Thoracic aorta (tissue), 2 donors: Measurements from ENCODE around the gene PLXNA3. TPM values are rescaled to one million over a fixed set of nuclear protein-coding genes. Genes with fewer than 3 reads are reported as not detected.
A peak's percentile ranks its signal among the peaks of the same experiment; 100 is the strongest.

Source experiments
- ATAC-seq: fragments of 150-250 bp; one replicate; pipeline ENCODE4 v1.8.0; 2017; ENCODE audit warnings: low read depth; ENCODE audit not compliant: insufficient number of reproducible peaks, low FRiP score
- DNase-seq: peaks from one replicate; pipeline ENCODE4 v3.0.0-alpha.2; 2020; ENCODE audit warnings: low spot score
- H3K27ac ChIP-seq, 2 donors: fragments of 200-600 bp; sonication (generic); 1 replicate in 1 of 2; 2 replicates in 1 of 2; pipeline ENCODE4 v1.5.1; 2016; ENCODE audit warnings: mild to moderate bottlenecking in 2 of 2, moderate library complexity in 2 of 2
- H3K27me3 ChIP-seq: fragments of 200-600 bp; sonication (generic); replicated peaks from 2 replicates; pipeline ENCODE4 v1.6.0; 2016; ENCODE audit warnings: mild to moderate bottlenecking; ENCODE audit not compliant: insufficient read depth
- H3K36me3 ChIP-seq: fragments of 200-600 bp; sonication (generic); one replicate; pipeline ENCODE4 v1.5.1; 2016
- H3K4me1 ChIP-seq, 2 donors: fragments of 200-600 bp; sonication (generic); 1 replicate in 1 of 2; 2 replicates in 1 of 2; pipeline versions ENCODE4 v1.5.1 to v1.6.0; 2016; ENCODE audit warnings: low read depth in 2 of 2, mild to moderate bottlenecking in 1 of 2; ENCODE audit not compliant: control insufficient read depth in 1 of 2
- H3K4me3 ChIP-seq: fragments of 200-600 bp; sonication (generic); 2 replicates; pipeline ENCODE4 v1.5.1; 2016; ENCODE audit warnings: mild to moderate bottlenecking
- H3K9me3 ChIP-seq: fragments of 200-600 bp; sonication (generic); 2 replicates; pipeline ENCODE4 v1.5.1; 2016
- total RNA-seq, 2 donors: library from RNA; depleted of rRNA; stranded (reverse); fragments of >200 nt; gene quantifications; one replicate each; pipeline versions ENCODE4 v1.1.0 to v1.2.3, GENCODE V29; 2016
- TF ChIP-seq, protein P1 (sequence below): fragments of 200-600 bp; sonication (generic); IDR thresholded peaks from one replicate; pipeline ENCODE4 v1.5.1; 2019; ENCODE audit warnings: antibody characterized with exemption

The PLXNA3 gene
- total RNA-seq, 2 donors from 2014 or later = 39.3 to 40.9 TPM

DNA sequence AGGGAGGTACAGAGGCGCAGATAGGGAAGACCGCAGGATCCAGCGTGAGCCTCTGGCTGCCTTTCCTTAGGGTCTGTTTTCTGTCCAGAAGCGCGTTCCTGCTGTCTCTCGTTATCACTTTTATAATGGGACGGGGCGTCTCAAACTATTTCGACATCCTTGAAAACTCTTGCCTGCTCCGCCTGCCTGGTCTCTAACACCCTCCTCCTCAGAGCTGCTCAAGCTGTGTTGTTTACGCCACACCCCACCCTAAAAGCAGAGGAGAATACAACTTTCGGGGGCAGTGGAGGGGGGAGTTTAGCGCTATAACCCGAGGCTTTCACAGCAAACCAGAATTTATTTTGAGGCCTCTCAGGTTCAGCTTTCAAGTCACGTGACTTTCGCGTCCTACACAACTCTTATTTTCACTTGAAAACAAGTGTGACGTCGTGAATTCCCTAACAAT lies 58.6 kb downstream of the PLXNA3 start:
- H3K4me3 ChIP-seq = peak overlapping the region; percentile 81
- TF ChIP-seq, protein P1, sequence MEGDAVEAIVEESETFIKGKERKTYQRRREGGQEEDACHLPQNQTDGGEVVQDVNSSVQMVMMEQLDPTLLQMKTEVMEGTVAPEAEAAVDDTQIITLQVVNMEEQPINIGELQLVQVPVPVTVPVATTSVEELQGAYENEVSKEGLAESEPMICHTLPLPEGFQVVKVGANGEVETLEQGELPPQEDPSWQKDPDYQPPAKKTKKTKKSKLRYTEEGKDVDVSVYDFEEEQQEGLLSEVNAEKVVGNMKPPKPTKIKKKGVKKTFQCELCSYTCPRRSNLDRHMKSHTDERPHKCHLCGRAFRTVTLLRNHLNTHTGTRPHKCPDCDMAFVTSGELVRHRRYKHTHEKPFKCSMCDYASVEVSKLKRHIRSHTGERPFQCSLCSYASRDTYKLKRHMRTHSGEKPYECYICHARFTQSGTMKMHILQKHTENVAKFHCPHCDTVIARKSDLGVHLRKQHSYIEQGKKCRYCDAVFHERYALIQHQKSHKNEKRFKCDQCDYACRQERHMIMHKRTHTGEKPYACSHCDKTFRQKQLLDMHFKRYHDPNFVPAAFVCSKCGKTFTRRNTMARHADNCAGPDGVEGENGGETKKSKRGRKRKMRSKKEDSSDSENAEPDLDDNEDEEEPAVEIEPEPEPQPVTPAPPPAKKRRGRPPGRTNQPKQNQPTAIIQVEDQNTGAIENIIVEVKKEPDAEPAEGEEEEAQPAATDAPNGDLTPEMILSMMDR = no peak
- peak overlapping the region; percentile 85 to 86 for H3K27ac ChIP-seq
- no peaks in the 10 kb centered on the region for H3K9me3 ChIP-seq
- no peaks in the 10 kb centered on the region for H3K36me3 ChIP-seq
- no peak for DNase-seq
- peaks cover 3 to 13% of the 10 kb centered on the region in 2 donors for H3K4me1 ChIP-seq
- no peaks in the 10 kb centered on the region for H3K27me3 ChIP-seq
- peak; percentile 41 for ATAC-seq

DNA sequence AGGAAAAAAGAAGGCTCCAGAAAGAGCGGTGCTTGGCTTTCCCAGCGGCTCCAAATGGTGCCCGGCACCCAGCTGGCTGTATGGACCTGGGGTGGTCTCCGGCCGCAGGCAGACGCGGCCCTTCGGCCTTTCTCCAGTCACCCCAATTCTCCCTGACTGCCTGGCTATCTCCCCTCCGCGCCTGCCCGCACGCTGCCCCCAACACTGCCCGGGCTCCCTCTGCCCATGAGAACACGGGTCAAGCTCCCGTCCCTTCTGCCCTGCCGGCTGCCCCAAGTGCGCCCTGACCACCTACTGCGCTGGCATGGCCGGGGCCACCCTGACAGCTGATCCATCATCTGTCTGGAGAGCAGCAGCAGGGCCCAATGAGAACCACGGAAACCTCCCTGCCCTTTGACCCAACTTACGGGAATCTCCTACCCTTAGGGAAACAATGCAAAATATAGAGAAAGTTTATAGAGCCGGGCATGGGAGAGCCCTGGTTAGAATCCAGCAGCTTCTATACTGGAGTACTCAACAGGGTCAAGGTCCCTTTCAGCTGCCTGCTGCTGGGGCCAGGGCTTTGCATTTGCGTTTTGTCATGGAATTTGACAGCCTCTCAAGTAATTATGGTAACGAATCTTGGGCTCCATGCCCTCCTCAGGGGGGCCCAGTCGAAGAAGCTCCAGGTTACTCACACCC lies 59.2 kb downstream of the PLXNA3 start:
- Histone ChIP-seq H3K27me3 (no peaks in the 10 kb centered on the region), H3K4me1 (peaks cover 3 to 13% of the 10 kb centered on the region in 2 donors), H3K4me3 (peak overlapping the region; percentile 81), H3K9me3 (no peaks in the 10 kb centered on the region), H3K27ac (peak overlapping the region; percentile 85 to 86), H3K36me3 (no peaks in the 10 kb centered on the region)
- TF ChIP-seq, protein P1 = no peak
- no peak for DNase-seq
- no peak for ATAC-seq

DNA sequence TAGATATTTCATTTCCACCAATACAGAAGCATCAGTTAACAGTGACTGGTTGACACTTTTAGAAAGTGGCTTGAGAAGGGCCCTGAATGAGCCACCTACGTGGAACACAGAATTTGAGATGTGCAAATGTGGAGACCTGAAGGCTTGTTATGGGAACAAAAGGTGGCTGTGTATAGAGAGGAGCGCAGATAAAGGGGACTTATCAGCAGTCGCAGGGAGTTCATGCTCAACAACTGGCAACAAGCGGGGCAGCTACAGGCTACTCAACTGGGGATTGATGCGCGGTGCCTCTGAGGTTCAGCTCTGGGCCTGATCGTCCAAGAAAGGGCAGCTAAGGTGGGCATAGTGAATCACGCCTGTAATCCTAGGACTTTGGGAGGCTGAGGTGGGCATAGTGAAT lies 61.3 kb downstream of the PLXNA3 start:
- H3K36me3 ChIP-seq = no peaks in the 10 kb centered on the region
- H3K4me3 ChIP-seq = no peak overlapping the region
- TF ChIP-seq, protein P1 = no peak
- peaks cover 3 to 13% of the 10 kb centered on the region in 2 donors for H3K4me1 ChIP-seq
- H3K27ac ChIP-seq = no peak overlapping the region
- no peaks in the 10 kb centered on the region for H3K27me3 ChIP-seq
- H3K9me3 ChIP-seq = no peaks in the 10 kb centered on the region
- DNase-seq (no peak), ATAC-seq (no peak)

DNA sequence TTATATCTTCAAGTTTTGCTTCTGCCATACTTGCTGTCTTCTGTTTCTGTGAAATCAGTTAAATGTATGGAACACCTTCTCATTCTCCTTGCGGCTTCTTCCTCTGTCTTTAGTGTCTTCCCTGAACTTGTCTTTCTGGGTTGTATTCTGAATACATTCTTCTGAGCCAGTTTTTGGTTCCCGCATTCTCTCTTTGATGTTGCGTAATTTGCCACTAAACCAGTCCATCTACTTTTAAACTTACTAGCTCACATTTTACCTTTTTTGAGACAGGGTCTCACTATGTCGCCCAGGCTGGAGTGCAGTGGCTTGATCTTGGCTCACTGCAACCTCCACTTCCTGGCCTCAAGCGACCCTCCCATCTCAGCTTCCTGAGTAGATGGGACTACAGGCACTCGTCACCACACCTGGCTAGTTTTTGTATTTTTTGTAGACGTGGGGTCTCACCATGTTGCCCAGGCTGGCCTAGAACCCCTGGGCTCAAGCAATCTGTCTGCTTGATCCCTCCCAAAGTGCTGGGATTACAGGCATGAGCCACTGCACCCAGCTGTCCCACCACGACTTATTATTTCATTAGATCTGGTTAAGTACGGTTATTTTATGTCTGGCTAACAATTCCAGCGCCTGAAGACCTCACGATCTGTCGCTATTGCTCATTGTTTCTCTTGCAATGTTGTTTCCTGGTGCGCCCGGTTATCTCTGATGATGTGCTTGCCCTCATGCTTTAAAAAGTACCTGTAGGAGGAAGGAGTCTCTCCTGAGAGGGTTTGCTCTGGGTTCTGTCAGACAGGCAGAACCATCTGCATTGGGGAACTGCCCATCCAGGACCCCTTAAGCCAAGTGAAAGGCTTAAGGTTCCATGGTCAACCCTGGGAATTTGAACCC lies 67.8 kb downstream of the PLXNA3 start:
- Histone ChIP-seq H3K4me1 (peaks cover 0 to 10% of the 10 kb centered on the region in 2 donors), H3K4me3 (no peak overlapping the region), H3K27ac (peak overlapping the region in 1 of 2 donors; percentile 78), H3K36me3 (no peaks in the 10 kb centered on the region), H3K27me3 (no peaks in the 10 kb centered on the region), H3K9me3 (no peaks in the 10 kb centered on the region)
- TF ChIP-seq, protein P1 = no peak
- DNase-seq (no peak), ATAC-seq (no peak)
